Right cardiac atrium (tissue), 5 donors: ENCODE data around the gene ZBTB20. TPM values are rescaled to one million over a fixed set of nuclear protein-coding genes. Genes with fewer than 3 reads are reported as not detected.

Experiments
- ATAC-seq, 2 donors: fragments of 200-7000 bp; cut with Tn5 transposase; one replicate each; pipeline versions ENCODE4 v1.8.0 to v1.9.1; 2020; ENCODE audit warnings: moderate library complexity in 2 of 2, mild to moderate bottlenecking in 1 of 2
- DNase-seq, 3 donors: peaks; one replicate each; pipeline ENCODE4 v3.0.0-alpha.2; 2020
- H3K27ac ChIP-seq: one replicate; pipeline ENCODE4 v1.5.1; 2013; ENCODE audit warnings: mild to moderate bottlenecking, low read length, control low read depth, moderate library complexity
- H3K27me3 ChIP-seq: one replicate; pipeline ENCODE4 v1.6.1; 2013; ENCODE audit not compliant: control insufficient read depth, insufficient read depth
- H3K4me1 ChIP-seq: one replicate; pipeline ENCODE4 v1.6.1; 2013; ENCODE audit warnings: low read length; ENCODE audit not compliant: control insufficient read depth, insufficient read depth
- H3K4me3 ChIP-seq: one replicate; pipeline ENCODE4 v1.5.1; 2013; ENCODE audit warnings: low read length, control low read depth
- H3K9me3 ChIP-seq: one replicate; pipeline ENCODE4 v1.6.1; 2013; ENCODE audit warnings: low read length; ENCODE audit not compliant: control insufficient read depth
- WGBS: extraction: QIAGEN DNeasy Blood & Tissue Kit; methylation state at CpG from one replicate; pipeline ENCODE4 v1.1.7; 2013; 5-methylcytosine and 5-hydroxymethylcytosine counted together
- intact Hi-C, 4 donors: fragments of 100-400 bp; cut with DNase I; formaldehyde crosslinking; loops; one replicate each; pipeline versions ENCODE4 v1.11.0 to v1.14.0; 2022 to 2023
- polyA plus RNA-seq: library from polyadenylated mRNA; stranded (reverse); fragments of 200-250 nt; gene quantifications from one replicate; pipeline ENCODE4 v1.2.3, GENCODE V29; 2013
- total RNA-seq, 4 donors: library from RNA; stranded (reverse); fragmentation: NEBNext Ultra II Directional; extraction: Animal tissue kit (Norgen Biotek cat#: 25700); gene quantifications; one replicate each; pipeline ENCODE4 v1.2.1, GENCODE V29; 2021
- donor health status: healthy with polysubstance abuse.
- donor health status: DM: no; HTN: yes; CAD: no.
- donor health status: DM: no; HTN: no; CAD: no.
- donor health status: DM: no; HTN: yes; CAD: no; lungs with severe emphysema.
- donor health status: DM: yes; HTN: yes; CAD: no.

The ZBTB20 gene
- total and polyA plus RNA-seq, 5 donors, result 6.5 to 87.9 (median 75.5) TPM

GRCh38 chr3:114900908-114901307, 246.2 kb downstream of the ZBTB20 start:
- ATAC-seq (peak in 1 of 2 donors; percentile 36), DNase-seq (no peak)
- peaks cover 2% of the 10 kb centered on the region for H3K4me1 ChIP-seq
- H3K4me3 ChIP-seq, result peak overlapping the region; percentile 9
- H3K27me3 ChIP-seq, result no peaks in the 10 kb centered on the region
- no peaks in the 10 kb centered on the region for H3K9me3 ChIP-seq
- WGBS, result 82% methylated on average over 8 of the region's 8 CpGs
- no peak overlapping the region for H3K27ac ChIP-seq
- intact Hi-C loops, result no loop called here

GRCh38 chr3:114899186-114899931, 247.7 kb downstream of the ZBTB20 start:
- Histone ChIP-seq H3K9me3 (no peaks in the 10 kb centered on the region), H3K4me1 (peaks cover 2% of the 10 kb centered on the region), H3K4me3 (no peak overlapping the region), H3K27me3 (no peaks in the 10 kb centered on the region), H3K27ac (no peak overlapping the region)
- intact Hi-C loops, result no loop called here
- 43% methylated on average over 4 of the region's 4 CpGs for WGBS
- ATAC-seq (peak; percentile 51 to 57), DNase-seq (no peak)

- intact Hi-C loops, result no loop called here
- 92% methylated on average over 1 of the region's 1 CpG for WGBS
- ATAC-seq, result no peak
Observed at GRCh38 chr3:114896978-114897377, 250.1 kb downstream of the ZBTB20 start.

GRCh38 chr3:114893361-114893760, 253.7 kb downstream of the ZBTB20 start:
- Histone ChIP-seq H3K27ac (no peak overlapping the region), H3K4me3 (no peak overlapping the region), H3K4me1 (peaks cover 1% of the 10 kb centered on the region), H3K27me3 (no peaks in the 10 kb centered on the region), H3K9me3 (no peaks in the 10 kb centered on the region)
- ATAC-seq (no peak), DNase-seq (no peak)
- intact Hi-C loops, result no loop called here

More at GRCh38 chr3:114896978-114897377, 250.1 kb downstream of the ZBTB20 start:
- Histone ChIP-seq H3K27ac (no peak overlapping the region), H3K27me3 (no peaks in the 10 kb centered on the region), H3K4me3 (no peak overlapping the region), H3K9me3 (no peaks in the 10 kb centered on the region), H3K4me1 (peaks cover 1% of the 10 kb centered on the region)
- DNase-seq, result no peak

GRCh38 chr3:114892880-114893279, 254.2 kb downstream of the ZBTB20 start:
- 79% methylated on average over 3 of the region's 3 CpGs for WGBS
- peak in 1 of 2 donors; percentile 61 for ATAC-seq
- Histone ChIP-seq H3K9me3 (no peaks in the 10 kb centered on the region), H3K4me3 (no peak overlapping the region), H3K27ac (no peak overlapping the region), H3K4me1 (peaks cover 1% of the 10 kb centered on the region), H3K27me3 (no peaks in the 10 kb centered on the region)
- no peak for DNase-seq
- intact Hi-C loops, result no loop called here

GRCh38 chr3:114892131-114892879, 254.8 kb downstream of the ZBTB20 start:
- no peak for ATAC-seq
- no peaks in the 10 kb centered on the region for H3K27me3 ChIP-seq
- intact Hi-C loops, result no loop called here
- WGBS, result 88% methylated on average over 2 of the region's 2 CpGs
- H3K4me1 ChIP-seq, result peaks cover 1% of the 10 kb centered on the region
- H3K27ac ChIP-seq, result no peak overlapping the region
- H3K9me3 ChIP-seq, result no peaks in the 10 kb centered on the region
- DNase-seq, result no peak
- no peak overlapping the region for H3K4me3 ChIP-seq

GRCh38 chr3:114887806-114888205, 259.3 kb downstream of the ZBTB20 start:
- H3K9me3 ChIP-seq, result no peaks in the 10 kb centered on the region
- H3K4me3 ChIP-seq, result no peak overlapping the region
- no peak overlapping the region for H3K27ac ChIP-seq
- no peak for ATAC-seq
- H3K4me1 ChIP-seq, result no peaks in the 10 kb centered on the region
- DNase-seq, result no peak
- intact Hi-C loops, result no loop called here
- H3K27me3 ChIP-seq, result no peaks in the 10 kb centered on the region
- WGBS, result 78% methylated on average over 3 of the region's 3 CpGs

- intact Hi-C loops, result no loop called here
- H3K27me3 ChIP-seq, result no peaks in the 10 kb centered on the region
- no peaks in the 10 kb centered on the region for H3K9me3 ChIP-seq
- no peak for ATAC-seq
- no peak overlapping the region for H3K27ac ChIP-seq
- no peak for DNase-seq
- no peaks in the 10 kb centered on the region for H3K4me1 ChIP-seq
- H3K4me3 ChIP-seq, result no peak overlapping the region
- WGBS, result 99% methylated on average over 4 of the region's 4 CpGs
Observed at GRCh38 chr3:114886905-114887304, 260.2 kb downstream of the ZBTB20 start.

- WGBS, result 97% methylated on average over 8 of the region's 8 CpGs
- Histone ChIP-seq H3K4me3 (no peak overlapping the region), H3K27ac (no peak overlapping the region), H3K9me3 (no peaks in the 10 kb centered on the region), H3K4me1 (peaks cover 2% of the 10 kb centered on the region), H3K27me3 (no peaks in the 10 kb centered on the region)
- intact Hi-C loops, result no loop called here
- no peak for ATAC-seq
- DNase-seq, result no peak
Observed at GRCh38 chr3:114884213-114884923, 262.7 kb downstream of the ZBTB20 start.

GRCh38 chr3:114880078-114880477, 267.0 kb downstream of the ZBTB20 start:
- ATAC-seq (peak in 1 of 2 donors; percentile 50), DNase-seq (no peak)
- Histone ChIP-seq H3K27ac (no peak overlapping the region), H3K4me3 (no peak overlapping the region), H3K27me3 (no peaks in the 10 kb centered on the region), H3K4me1 (peaks cover 3% of the 10 kb centered on the region), H3K9me3 (no peaks in the 10 kb centered on the region)
- intact Hi-C loops, result no loop called here
- WGBS, result 50% methylated on average over 4 of the region's 4 CpGs
